Hematopoietic multipotent progenitor cell treated with erythropoietin and hydrocortisone succinate and interleukin-3 and kit ligand, for 17 days (in vitro differentiated cells): ENCODE data around the gene PRSS22.

ENCODE experiments used
- DNase-seq: peaks from one replicate; pipeline ENCODE4 v3.0.0-alpha.2; 2015; ENCODE audit warnings: low spot score

Gene PRSS22

DNA sequence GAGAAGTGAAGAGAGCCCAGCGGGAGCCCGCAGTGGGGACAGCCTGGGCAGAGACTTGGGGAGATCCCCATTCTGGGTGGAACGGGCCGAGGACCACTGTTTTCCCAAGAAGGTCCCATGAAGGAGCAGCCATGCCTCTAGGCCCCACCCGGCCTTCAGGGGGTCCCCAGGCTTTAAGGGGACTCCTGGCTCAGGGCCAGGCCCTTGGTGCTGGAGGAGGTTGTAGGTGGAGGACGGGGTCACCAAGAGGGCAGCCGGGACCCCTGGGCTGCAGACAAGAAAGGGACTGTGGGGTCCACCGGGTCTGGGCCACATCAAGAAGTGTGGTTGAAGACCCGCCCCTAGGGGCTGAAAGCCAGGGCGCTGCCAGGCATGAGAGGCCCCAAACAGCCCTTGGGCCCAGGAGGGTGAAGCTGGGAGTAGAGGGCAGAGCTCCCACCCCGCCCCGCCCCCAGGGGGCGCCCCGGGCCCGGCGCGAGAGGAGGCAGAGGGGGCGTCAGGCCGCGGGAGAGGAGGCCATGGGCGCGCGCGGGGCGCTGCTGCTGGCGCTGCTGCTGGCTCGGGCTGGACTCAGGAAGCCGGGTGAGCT lies 41.1 kb downstream of the PRSS22 start, which contains the start of gene PRSS21:
PRSS21 (plus strand) TSS at position 487 of the 589 bp plus-strand sequence; CDS start at position 519, 32 bp downstream.
- DNase-seq, result no peak

- no peak for DNase-seq
Observed at GRCh38 chr16:2815299-2815771, 42.6 kb downstream of the PRSS22 start.

GRCh38 chr16:2814551-2815298 lies 43.2 kb downstream of the PRSS22 start:
- no peak for DNase-seq

- no peak for DNase-seq
Observed at GRCh38 chr16:2813771-2814221, 44.2 kb downstream of the PRSS22 start.

DNA sequence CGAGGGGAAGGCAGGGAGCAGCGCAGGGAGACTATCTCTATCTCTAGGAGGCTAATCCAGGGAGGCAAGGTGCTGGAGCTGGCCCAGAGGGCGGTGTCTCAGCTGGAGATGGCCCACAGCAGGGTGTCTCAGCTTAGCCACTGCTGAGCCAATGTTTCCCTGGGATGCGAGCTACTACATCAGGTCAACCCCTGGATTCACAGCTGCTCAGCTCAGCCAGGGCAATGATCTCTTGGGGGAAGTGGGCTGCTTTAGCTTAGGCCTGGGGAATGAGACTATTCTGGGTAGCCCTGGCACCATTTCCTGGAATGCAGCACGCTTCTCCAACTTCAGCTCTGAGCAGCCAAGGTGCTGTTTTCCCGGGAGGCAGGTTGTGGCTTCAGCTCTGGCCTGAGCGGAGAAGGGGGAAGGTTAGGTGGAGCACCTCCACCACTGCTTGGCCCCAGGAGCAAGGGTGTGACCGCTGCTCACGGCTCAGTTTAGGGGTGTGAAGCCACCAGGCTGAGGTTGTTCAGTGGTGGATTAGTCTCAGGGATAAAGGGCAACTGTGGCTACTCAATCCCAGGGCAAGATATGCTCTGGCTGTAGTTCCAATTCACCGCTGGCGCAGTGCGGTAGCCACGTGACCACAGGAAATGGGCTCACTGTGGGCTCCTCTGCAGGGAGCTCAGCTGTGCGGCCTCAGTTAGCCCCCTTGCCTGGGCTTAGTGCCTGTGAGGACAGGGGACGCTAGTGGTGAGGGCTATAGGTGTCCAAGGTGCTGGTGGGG lies 46.1 kb downstream of the PRSS22 start:
- DNase-seq, result no peak

DNA sequence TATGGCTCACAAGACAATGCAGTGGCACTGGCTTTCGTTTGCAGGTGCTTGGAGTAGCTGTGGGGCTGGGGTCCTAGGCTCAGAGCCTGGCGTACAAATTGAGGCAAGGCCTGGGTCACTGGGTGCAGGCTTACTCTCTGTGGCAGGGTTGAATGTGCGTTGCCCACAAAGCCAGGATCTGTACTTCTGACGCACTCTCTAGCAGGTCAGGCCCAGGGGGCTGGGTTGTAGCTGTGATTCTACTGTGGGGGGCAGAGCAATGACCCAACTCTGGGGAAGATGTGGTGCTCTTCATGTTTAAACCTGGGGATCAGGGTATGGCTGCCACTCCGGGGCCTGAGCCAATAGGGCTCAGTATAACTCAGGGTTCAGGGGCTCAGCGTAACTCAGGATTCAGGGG lies 47.3 kb downstream of the PRSS22 start:
- no peak for DNase-seq

DNA sequence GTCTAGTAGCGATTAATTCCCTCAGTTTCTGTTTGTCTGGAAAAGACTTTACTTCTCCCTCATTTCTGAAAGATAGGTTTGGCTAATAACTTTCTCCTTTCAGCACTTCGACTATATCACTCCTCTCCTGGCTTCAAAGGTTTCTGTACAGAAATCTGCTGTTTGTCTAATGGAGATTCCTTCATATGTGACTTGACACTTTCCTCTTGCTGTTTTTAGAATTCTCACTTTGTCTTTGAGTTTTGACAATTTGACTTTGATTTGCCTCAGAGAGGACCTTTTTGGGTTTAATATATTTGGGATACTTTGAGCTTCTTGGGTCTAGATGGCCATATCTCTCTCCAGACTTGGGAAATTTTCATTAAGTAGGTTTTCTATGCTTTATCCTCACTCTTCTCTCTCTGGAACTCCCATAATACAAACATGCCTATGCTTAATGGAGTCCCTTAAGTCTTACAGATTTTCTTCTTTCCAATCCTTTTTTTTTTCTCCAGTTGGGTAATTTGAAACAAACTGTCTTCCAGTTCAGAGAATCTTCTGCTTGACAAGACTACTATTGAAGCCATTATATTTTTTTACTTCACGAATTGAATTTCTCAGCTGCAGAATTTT lies 48.7 kb downstream of the PRSS22 start:
- no peak for DNase-seq

DNA sequence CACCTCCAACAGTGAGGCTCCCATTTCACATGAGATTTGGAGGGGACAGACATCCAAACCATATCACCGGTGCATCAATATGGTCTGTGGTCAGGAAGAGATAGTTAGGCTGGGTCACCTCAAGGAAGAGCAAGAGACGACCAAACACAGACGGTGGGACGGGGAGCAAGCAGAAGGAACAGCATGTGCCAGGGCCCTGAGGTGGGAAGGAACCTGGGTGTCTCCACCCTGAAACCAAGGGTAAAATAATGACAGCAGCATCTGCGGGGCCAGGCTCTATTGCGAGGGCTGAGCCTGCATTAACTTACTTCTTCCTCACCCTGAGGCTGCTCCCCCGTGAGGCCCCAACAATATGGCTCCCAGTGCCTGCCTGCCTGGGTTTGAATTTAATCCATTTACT lies 49.8 kb downstream of the PRSS22 start:
- DNase-seq, result no peak

GRCh38 chr16:2806286-2806685 lies 51.7 kb downstream of the PRSS22 start:
- no peak for DNase-seq

- no peak for DNase-seq
Observed at GRCh38 chr16:2804728-2805127, 53.2 kb downstream of the PRSS22 start.

- no peak for DNase-seq
Observed at GRCh38 chr16:2803545-2804195, 54.3 kb downstream of the PRSS22 start.
